COLO668 (cell line): ENCODE data around the gene SDC3.
A peak's percentile ranks its signal among the peaks of the same experiment; 100 is the strongest.

Experiments
- DNase-seq: peaks from one replicate; lab custom pipeline; 2025; ENCODE audit not compliant: unreplicated experiment; lab: John Stamatoyannopoulos, UW

SDC3 gene

DNA sequence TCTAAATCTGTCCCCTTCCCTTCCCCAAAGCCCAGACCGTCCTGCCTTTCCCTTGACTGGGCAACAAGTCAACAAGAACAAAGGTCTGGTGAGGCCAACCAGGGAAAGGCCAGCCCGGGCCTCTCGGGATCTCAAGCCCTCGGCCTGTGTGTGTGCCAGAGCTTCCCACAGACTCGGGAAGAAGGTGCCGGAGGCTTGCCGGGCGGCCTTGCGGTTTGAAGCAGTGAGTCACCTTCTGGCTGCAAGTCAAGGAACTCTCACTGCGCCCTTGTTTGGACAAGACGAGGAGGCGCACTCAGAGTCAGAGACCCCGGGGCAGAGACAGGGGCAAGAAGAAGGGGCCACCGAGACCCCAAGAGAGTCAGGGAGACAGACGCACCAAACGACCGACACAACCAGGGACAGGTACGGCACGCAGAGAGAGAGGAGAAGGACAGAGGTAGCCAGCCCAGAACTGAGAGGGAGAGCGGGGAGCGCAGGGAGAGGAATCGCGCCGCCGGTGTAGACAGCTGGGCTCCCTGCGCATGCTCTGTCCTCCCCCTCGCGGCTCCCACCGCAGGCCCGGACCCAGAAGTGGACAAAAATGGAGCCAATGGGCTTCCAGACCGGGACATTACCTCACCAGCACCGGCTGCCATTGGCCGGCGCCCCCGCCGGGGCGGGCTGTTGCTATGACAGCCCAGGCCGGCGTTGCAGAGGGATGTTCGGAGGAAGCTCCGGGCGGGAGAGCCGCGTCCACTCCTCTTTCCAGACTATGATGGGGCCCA lies 84.4 kb downstream of the SDC3 start:
- DNase-seq: peak; percentile 63

DNA sequence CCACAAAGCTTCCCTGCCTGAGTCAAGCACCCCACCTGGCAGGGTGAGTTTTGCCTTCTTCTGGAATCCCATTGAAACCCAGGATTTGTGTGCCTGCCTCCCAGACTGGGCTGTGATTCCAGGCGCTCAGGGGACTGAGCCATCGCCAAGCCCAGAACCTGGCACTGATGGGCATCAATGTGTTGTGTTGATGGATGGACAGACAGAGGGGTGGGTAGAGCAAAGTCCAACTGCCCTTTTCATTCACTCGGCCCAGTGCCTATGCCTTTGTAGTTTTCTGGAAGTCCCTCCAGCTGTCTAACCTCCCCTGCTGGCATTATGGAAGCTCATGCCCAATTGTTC lies 85.0 kb downstream of the SDC3 start:
- no peak for DNase-seq

DNA sequence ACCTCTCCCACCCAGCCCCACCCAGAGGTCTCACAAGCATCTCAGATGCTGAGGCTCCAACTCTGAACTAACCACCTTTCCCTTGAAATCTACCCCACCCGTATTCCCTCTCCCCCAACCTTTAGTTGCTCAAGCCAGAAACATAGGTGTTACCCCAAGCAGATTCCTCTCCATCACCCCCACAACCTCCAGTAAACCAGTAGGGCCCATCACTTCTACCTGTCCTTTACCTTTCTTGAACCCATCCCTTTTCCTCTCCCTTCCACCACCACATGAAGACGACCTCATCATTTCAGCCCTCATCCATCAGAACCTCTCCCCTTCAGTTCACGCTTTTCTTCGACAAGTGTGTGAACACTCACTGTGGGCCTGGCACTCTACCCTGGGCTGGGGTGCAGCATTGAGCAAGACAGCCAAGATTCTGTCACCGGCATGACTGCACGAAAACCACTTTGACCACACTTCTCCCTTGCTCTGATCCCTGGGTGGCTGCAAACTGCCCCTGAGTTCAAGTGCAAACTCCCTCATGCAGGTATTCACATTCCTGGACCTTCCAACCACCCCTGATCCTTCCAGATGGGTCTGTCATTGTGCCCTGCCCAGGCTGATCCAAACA lies 85.5 kb downstream of the SDC3 start:
- DNase-seq: no peak

DNA sequence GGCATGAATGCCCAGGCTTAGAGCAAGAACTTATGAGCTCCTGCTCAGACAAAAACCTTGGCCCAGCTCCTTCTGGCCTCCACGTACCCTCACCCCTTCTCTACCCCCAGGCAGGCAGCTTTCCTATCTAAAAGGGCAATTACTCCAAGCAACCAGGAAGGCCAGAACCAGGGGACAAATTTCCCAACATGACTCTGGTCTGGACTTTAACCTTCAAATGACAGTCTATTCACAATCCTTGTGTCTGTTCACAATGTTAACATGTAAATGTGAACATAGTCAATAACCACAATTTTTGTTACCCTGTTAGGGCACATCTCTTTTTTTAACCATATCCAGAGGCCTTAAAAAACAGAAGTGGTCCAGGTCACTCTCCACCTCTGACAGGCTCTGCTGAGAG lies 86.6 kb downstream of the SDC3 start:
- DNase-seq: no peak

DNA sequence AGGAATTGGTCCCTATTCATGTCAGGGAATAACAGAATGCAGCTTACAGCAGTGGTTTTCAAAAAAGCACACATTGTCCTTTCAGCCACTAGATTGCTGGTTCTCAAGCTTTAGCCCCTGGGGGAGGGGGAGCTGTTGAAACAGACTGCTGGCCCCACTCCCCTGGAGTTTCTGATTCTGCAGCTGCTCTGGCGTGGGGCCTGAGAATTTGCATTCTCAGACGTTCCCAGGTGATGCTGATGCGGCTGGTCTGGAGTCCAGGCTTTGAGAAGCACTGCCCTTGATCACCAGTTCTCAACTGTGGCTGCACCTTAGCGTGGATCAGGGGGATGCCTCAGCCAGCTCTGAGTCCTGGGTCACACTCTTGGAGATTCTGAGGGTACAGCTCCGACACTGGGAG lies 88.3 kb downstream of the SDC3 start:
- DNase-seq: no peak
